LHCN-M2 (cell line): ENCODE data around the gene DENND11. TPM values are rescaled to one million over a fixed set of nuclear protein-coding genes. Genes with fewer than 3 reads are reported as not detected.

ENCODE experiments used
- total RNA-seq: library from RNA; depleted of rRNA; stranded (reverse); fragments of >200 nt; gene quantifications from 2 replicates; pipeline ENCODE4 v1.2.3, GENCODE V29; 2014; rRNA removed

Gene DENND11
- total RNA-seq, 1 experiment from 2014 or later, result 2.3 TPM

Other genes starting within 250 kb of the DENND11 start
- 30.9 and 31.1 TPM in 2 replicates for gene AGK, start 150.8 kb downstream of the DENND11 start, total RNA-seq
- gene WEE2, start 6.2 kb upstream of the DENND11 start, total RNA-seq, result not detected in 2 replicates
- gene SSBP1, start 36.2 kb upstream of the DENND11 start, total RNA-seq, result 314 and 326 TPM in 2 replicates
- 0.19 and 0.34 TPM in 2 replicates for gene TAS2R3, start 61.9 kb upstream of the DENND11 start, total RNA-seq
- gene TAS2R4, start 74.5 kb upstream of the DENND11 start, total RNA-seq, result 0.06 and 0.34 TPM in 2 replicates
- not detected in 2 replicates for gene TAS2R5, start 88.1 kb upstream of the DENND11 start, total RNA-seq
- not detected in 2 replicates for gene PRSS37, start 139.3 kb upstream of the DENND11 start, total RNA-seq
- gene OR9A4, start 214.2 kb upstream of the DENND11 start, total RNA-seq, result not detected in 2 replicates
- gene CLEC5A, start 244.8 kb upstream of the DENND11 start, total RNA-seq, result not detected in 2 replicates